ENCODE data around the gene OSBPL9.

- no peak for TF ChIP-seq TCF7L2 (IDR thresholded peaks at IDR 0.05; ENCODE audit: borderline replicate concordance, extremely low read depth, insufficient read depth, insufficient read length)
- TF ChIP-seq SP1 (IDR thresholded peaks at IDR 0.05; ENCODE audit: low read depth), result no peak
- no peak for TF ChIP-seq CTCF (IDR thresholded peaks at IDR 0.05 in 2 of 3, conservative IDR thresholded peaks at IDR 0.05 in 1 of 3; ENCODE audit: borderline replicate concordance in 1 of 3, insufficient read depth in 1 of 3, low read depth in 2 of 3, low read length in 2 of 3)
- TF ChIP-seq EZH2 (IDR thresholded peaks at IDR 0.05), result no peak
- no peak for TF ChIP-seq CEBPB (IDR thresholded peaks at IDR 0.05; ENCODE audit: low read depth)
- no peak for TF ChIP-seq POLR2A (IDR thresholded peaks at IDR 0.05; ENCODE audit: borderline replicate concordance, extremely low read depth, insufficient read depth, insufficient read length)
- TF ChIP-seq POLR2AphosphoS5 (IDR thresholded peaks at IDR 0.05; ENCODE audit: low read depth, low read length), result no peak
- TF ChIP-seq SIN3A (IDR thresholded peaks at IDR 0.05; ENCODE audit: low read depth), result no peak
Observed at GRCh38 chr1:51690285-51690961, 73.5 kb downstream of the OSBPL9 start.
